Stomach (tissue), 9 donors: Measurements from ENCODE around the gene ZNHIT1. TPM values are rescaled to one million over a fixed set of nuclear protein-coding genes. Genes with fewer than 3 reads are reported as not detected.
A peak's percentile ranks its signal among the peaks of the same experiment; 100 is the strongest.

Experiments used
- DNase-seq, 2 donors: peaks; one replicate each; pipeline versions ENCODE4 v3.0.0 to v3.0.0-alpha.2; 2013 to 2019
- H3K27ac ChIP-seq, 5 donors: fragments of 200-600 bp in 4 of 5; sonication (generic) in 4 of 5; one replicate each; pipeline ENCODE4 v1.5.1; 2013 to 2019; ENCODE audit warnings: mild to moderate bottlenecking in 1 of 5, moderate library complexity in 1 of 5
- H3K27me3 ChIP-seq, 3 donors: fragments of 200-600 bp; sonication (generic); one replicate each; pipeline ENCODE4 v1.5.1; 2017 to 2019; ENCODE audit warnings: mixed run types in 1 of 3
- H3K36me3 ChIP-seq, 4 donors: fragments of 200-600 bp; sonication (generic); 1 replicate in 3 of 4; 2 replicates in 1 of 4; pipeline ENCODE4 v1.5.1; 2016 to 2019
- H3K4me1 ChIP-seq, 4 donors: fragments of 200-600 bp; sonication (generic); one replicate each; pipeline ENCODE4 v1.5.1; 2016 to 2019
- H3K4me3 ChIP-seq, 4 donors: fragments of 200-600 bp; sonication (generic) in 3 of 4; one replicate each; pipeline ENCODE4 v1.5.1; 2016 to 2019; ENCODE audit warnings: mild to moderate bottlenecking in 1 of 4
- H3K9me3 ChIP-seq, 4 donors: fragments of 200-600 bp; sonication (generic); one replicate each; pipeline ENCODE4 v1.5.1; 2016 to 2019
- CTCF ChIP-seq, 7 experiments: fragments of 450-650 bp in 4 of 7; fragments of 200-600 bp in 3 of 7; sonication (generic) in 3 of 7; IDR thresholded peaks; one replicate each; pipeline ENCODE4 v1.5.1; 2016 to 2019; ENCODE audit warnings: antibody characterized with exemption in 7 of 7, control low read depth in 2 of 7, mild to moderate bottlenecking in 1 of 7
- EP300 ChIP-seq: sonication (generic); formaldehyde crosslinking; IDR thresholded peaks from one replicate; pipeline ENCODE4 v1.6.1; 2017; ENCODE audit warnings: antibody characterized with exemption
- POLR2A ChIP-seq, 4 donors: fragments of 450-650 bp; IDR thresholded peaks; one replicate each; pipeline ENCODE4 v1.6.1; 2016; ENCODE audit warnings: antibody characterized with exemption in 4 of 4, control low read depth in 2 of 4, mild to moderate bottlenecking in 1 of 4, moderate library complexity in 1 of 4
- POLR2AphosphoS5 ChIP-seq, 3 donors: sonication (generic); formaldehyde crosslinking; IDR thresholded peaks; one replicate each; pipeline ENCODE4 v1.6.1; 2016; ENCODE audit warnings: antibody characterized with exemption in 3 of 3
- WGBS, 5 donors: extraction: QIAGEN DNeasy Blood & Tissue Kit in 3 of 5; methylation state at CpG; one replicate each; pipeline versions ENCODE4 v1.1.5 to v1.1.7; 2013 to 2018; 5-methylcytosine and 5-hydroxymethylcytosine counted together
- intact Hi-C: fragments of 100-400 bp; cut with DNase I; formaldehyde crosslinking; loops from one replicate; pipeline ENCODE4 v1.15.1; 2023; ENCODE audit warnings: low total_unique reads
- polyA plus RNA-seq, 3 donors: library from polyadenylated mRNA; stranded (reverse); fragments of 200-250 nt; gene quantifications; one replicate each; pipeline ENCODE4 v1.2.3, GENCODE V29; 2013
- total RNA-seq, 5 donors: library from RNA; depleted of rRNA; stranded (reverse); fragments of >200 nt; gene quantifications; one replicate each; pipeline versions ENCODE4 v1.1.0 to v1.2.3, GENCODE V29; 2014 to 2016
- donor health status: healthy with polysubstance abuse.
- donor health status: Bipolar disorder and iron deficiency.
- donor health status: healthy.

Gene ZNHIT1
- total and polyA plus RNA-seq, 8 donors = 22.8 to 170 (median 115) TPM

DNA sequence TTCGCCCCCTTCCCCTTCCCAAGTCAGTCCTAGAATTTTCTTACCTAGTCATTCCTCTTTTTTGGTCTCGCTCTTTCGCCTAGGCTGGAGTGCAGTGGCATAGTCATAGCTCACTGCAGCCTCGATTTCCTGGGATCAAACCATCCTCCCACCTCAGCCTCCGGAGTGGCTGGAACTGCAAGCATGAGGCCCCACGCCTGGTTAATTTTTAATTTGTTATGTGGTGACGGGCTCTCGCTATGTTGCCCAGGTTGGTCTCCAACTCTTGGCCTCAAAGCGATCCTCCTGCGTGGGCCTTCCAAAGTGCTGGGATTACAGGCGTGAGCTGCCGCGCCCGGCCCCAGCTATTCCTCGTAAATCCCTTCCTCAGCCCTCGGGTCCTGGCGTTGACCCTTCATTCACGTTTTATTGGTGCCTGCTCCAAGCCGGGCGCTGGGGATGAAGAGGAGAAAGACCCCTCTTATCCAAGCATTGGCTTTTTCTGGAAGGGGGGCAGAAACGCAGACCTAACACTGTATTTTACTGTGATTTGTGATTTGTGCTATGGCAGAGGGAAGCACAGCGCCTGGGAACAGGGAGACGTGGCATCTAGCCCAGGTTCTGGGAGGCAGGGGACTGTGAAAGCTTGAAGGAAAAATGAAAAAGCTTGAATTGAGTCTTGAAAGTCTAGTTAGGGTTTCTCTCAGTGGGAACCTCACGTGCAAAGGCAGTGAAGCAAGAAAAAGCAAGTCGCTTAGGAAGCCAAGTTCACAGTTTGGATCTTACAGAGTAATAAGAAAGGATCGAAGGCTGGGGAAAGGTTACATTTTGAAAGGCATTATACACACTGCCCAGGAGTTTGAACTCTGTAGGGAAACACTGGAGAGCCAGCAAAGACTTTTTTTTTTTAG is 516 bp downstream of the ZNHIT1 start:
- no peak for DNase-seq
- TF ChIP-seq CTCF (IDR thresholded peaks at IDR 0.05) (no peak), EP300 (no peak), POLR2AphosphoS5 (IDR thresholded peaks at IDR 0.05) (no peak), POLR2A (IDR thresholded peaks at IDR 0.05) (no peak)
- H3K9me3 ChIP-seq = no peaks in the 10 kb centered on the region
- 4 to 7% (median 6%) methylated on average over 26 of the region's 26 CpGs for WGBS, 5 donors
- peak overlapping the region; percentile 92 to 96 (median 94) for H3K27ac ChIP-seq
- peak overlapping the region; percentile 78 to 98 (median 82) for H3K4me3 ChIP-seq
- peaks cover 22 to 47% (median 42%) of the 10 kb centered on the region in 4 donors for H3K36me3 ChIP-seq
- intact Hi-C loops = no loop called here
- H3K27me3 ChIP-seq = no peaks in the 10 kb centered on the region
- H3K4me1 ChIP-seq = peaks cover 29 to 56% (median 45%) of the 10 kb centered on the region in 4 donors

DNA sequence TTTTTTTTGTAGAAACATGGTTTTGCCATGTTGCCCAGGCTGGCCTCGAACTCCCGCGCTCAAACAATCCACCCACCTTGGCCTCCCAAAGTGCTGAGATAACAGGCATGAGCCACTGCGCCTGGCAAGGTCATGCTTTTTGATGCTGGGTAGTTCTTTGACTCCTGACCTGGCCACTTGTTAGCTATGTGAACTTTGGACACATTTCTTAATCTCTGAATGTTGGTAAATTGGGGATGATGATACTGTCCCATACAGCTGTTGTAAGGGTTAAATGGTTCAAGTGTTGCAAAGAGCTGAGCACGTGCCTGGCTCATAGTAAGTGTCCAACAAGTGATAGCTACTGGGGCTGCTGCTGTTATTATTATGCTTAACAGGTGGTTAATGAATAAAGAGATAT is 2.3 kb downstream of the ZNHIT1 start:
- Histone ChIP-seq H3K27ac (no peak overlapping the region), H3K36me3 (peaks cover 25 to 47% (median 42%) of the 10 kb centered on the region in 4 donors), H3K4me1 (peaks cover 29 to 49% (median 44%) of the 10 kb centered on the region in 4 donors), H3K4me3 (no peak overlapping the region), H3K9me3 (no peaks in the 10 kb centered on the region), H3K27me3 (no peaks in the 10 kb centered on the region)
- intact Hi-C loops = no loop called here
- TF ChIP-seq POLR2A (IDR thresholded peaks at IDR 0.05) (no peak), POLR2AphosphoS5 (IDR thresholded peaks at IDR 0.05) (no peak), CTCF (IDR thresholded peaks at IDR 0.05) (no peak), EP300 (no peak)
- no peak for DNase-seq
- WGBS, 5 donors = 46 to 81% (median 65%) methylated on average over 5 of the region's 5 CpGs

GRCh38 chr7:101222275-101222830 is 4.4 kb downstream of the ZNHIT1 start:
- intact Hi-C loops = no loop called here
- no peak for DNase-seq
- Histone ChIP-seq H3K27me3 (no peaks in the 10 kb centered on the region), H3K4me3 (no peak overlapping the region), H3K4me1 (peaks cover 18 to 35% (median 30%) of the 10 kb centered on the region in 4 donors), H3K36me3 (peaks cover 31 to 60% (median 56%) of the 10 kb centered on the region in 4 donors), H3K9me3 (no peaks in the 10 kb centered on the region), H3K27ac (no peak overlapping the region)
- 87 to 97% (median 94%) methylated on average over 15 to 27 of the region's 27 CpGs for WGBS, 5 donors
- TF ChIP-seq POLR2A (IDR thresholded peaks at IDR 0.05) (no peak), POLR2AphosphoS5 (IDR thresholded peaks at IDR 0.05) (no peak), EP300 (no peak), CTCF (IDR thresholded peaks at IDR 0.05) (no peak)

DNA sequence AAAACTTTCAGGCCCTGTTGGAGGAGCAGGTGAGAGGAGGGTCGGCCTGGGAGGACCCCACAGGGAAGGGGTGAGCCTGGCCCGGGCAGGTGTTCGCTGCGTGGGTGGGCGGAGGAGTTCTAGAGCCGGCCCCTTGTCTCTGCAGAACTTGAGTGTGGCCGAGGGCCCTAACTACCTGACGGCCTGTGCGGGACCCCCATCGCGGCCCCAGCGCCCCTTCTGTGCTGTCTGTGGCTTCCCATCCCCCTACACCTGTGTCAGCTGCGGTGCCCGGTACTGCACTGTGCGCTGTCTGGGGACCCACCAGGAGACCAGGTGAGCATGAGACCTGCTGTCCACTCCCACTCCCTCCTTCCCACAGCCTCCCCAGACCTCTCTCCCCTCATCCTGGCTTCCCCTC is 5.6 kb downstream of the ZNHIT1 start:
- 92 to 98% (median 97%) methylated on average over 13 to 15 of the region's 15 CpGs for WGBS, 5 donors
- Histone ChIP-seq H3K27ac (no peak overlapping the region), H3K4me1 (peaks cover 17 to 32% (median 27%) of the 10 kb centered on the region in 4 donors), H3K9me3 (no peaks in the 10 kb centered on the region), H3K27me3 (no peaks in the 10 kb centered on the region), H3K4me3 (no peak overlapping the region), H3K36me3 (peaks cover 39 to 71% (median 67%) of the 10 kb centered on the region in 4 donors)
- intact Hi-C loops = no loop called here
- DNase-seq = no peak
- TF ChIP-seq POLR2AphosphoS5 (IDR thresholded peaks at IDR 0.05) (no peak), EP300 (no peak), POLR2A (IDR thresholded peaks at IDR 0.05) (no peak), CTCF (IDR thresholded peaks at IDR 0.05) (no peak)
